HG03558 (cell line): ENCODE data around the gene POF1B.

Source experiments
- ATAC-seq: cut with Tn5 transposase; IDR thresholded peaks from one replicate; pipeline ENCODE4 v1.9.1; 2021; ENCODE audit warnings: moderate number of reproducible peaks; ENCODE audit not compliant: unreplicated experiment; ENCODE audit errors: extremely low read depth

Gene POF1B

GRCh38 chrX:85243761-85244449 lies 135.6 kb downstream of the POF1B start, which contains the start of the genes SATL1 and ZNF711:
Gene SATL1, minus strand, starts transcription at chrX:85243779. Its CDS starts 134,811 bp downstream, at chrX:85108968.
Gene ZNF711, plus strand, starts transcription at chrX:85243991. Its CDS starts 3,582 bp downstream, at chrX:85247573.
- ATAC-seq, result no peak

GRCh38 chrX:85243155-85243554 lies 136.3 kb downstream of the POF1B start:
- ATAC-seq, result no peak
